ENCODE results near the gene AQP3.

GRCh38 chr9:33468797-33469621, 21.6 kb upstream of the AQP3 start:
- no peak for TF ChIP-seq CTCF (conservative IDR thresholded peaks at IDR 0.05 in 1 of 2, IDR thresholded peaks at IDR 0.05 in 1 of 2; ENCODE audit: extremely low read depth in 1 of 2, insufficient read depth in 1 of 2, low read depth in 1 of 2, low read length in 2 of 2)
- no peak for TF ChIP-seq EZH2 (IDR thresholded peaks at IDR 0.05; ENCODE audit: borderline replicate concordance, low read length)

All from mammary epithelial cell (primary cell).